GM12891 (cell line): ENCODE measurements around the gene OCA2.

Source experiments
- POLR2A ChIP-seq: IDR thresholded peaks from 2 replicates; pipeline ENCODE4 v1.6.1; 2011; ENCODE audit warnings: low read depth, low read length, control low read depth
- TAF1 ChIP-seq: IDR thresholded peaks from 2 replicates; pipeline ENCODE4 v1.6.1; 2011; ENCODE audit warnings: low read depth, low read length, control low read depth

DNA sequence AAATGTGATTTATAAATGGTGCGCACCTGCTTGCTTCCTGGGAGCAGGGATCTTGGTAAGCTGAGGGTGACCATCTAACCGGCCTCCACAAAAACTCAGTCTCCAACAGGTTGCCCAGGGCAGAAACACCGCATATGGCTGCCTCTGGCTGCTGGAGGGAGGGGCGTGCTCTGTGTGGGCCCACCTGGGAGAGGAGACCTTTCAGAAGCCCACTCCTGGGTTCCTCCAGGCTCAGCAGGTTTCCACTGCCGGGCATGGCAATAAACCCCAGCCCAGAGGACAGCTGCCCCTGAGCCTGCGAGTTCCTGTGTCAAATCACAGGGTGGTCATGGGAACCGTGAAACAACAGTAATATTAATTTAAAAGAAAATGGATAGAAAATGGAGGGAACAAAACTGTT, 85.6 kb downstream of the OCA2 start:
- TF ChIP-seq TAF1 (no peak), POLR2A (no peak)
